HepG2 (cell line): ENCODE data around the gene ARFGAP3. TPM values are rescaled to one million over a fixed set of nuclear protein-coding genes. Genes with fewer than 3 reads are reported as not detected.

Source experiments
- ARID4A ChIP-seq: sonication (generic); formaldehyde crosslinking; IDR thresholded peaks from 2 replicates; pipeline ENCODE4 v1.5.0; 2020; ENCODE audit warnings: mild to moderate bottlenecking, missing genetic modification reagents, borderline replicate concordance
- ATAD3A ChIP-seq: sonication (generic); formaldehyde crosslinking; IDR thresholded peaks from 2 replicates; pipeline ENCODE4 v1.4.0; 2020; ENCODE audit warnings: missing genetic modification reagents
- CREB1 ChIP-seq, 2 experiments: fragments of 450-650 bp in 1 of 2; IDR thresholded peaks; 2 replicates each; pipeline ENCODE4 v1.6.1; 2016 to 2017; ENCODE audit warnings: control low read depth in 1 of 2, mild to moderate bottlenecking in 1 of 2, missing compliant biosample characterization in 1 of 2, missing genetic modification characterization in 1 of 2
- ERF ChIP-seq: IDR thresholded peaks from 2 replicates; pipeline ENCODE4 v1.6.1; 2018; ENCODE audit warnings: missing biosample characterization, missing genetic modification reagents
- JARID2 ChIP-seq: sonication (generic); formaldehyde crosslinking; IDR thresholded peaks from 2 replicates; pipeline ENCODE4 v1.8.1; 2023; ENCODE audit warnings: missing genetic modification reagents, inconsistent platforms; ENCODE audit not compliant: insufficient replicate concordance
- MEF2D ChIP-seq: sonication (generic); formaldehyde crosslinking; IDR thresholded peaks from 2 replicates; pipeline ENCODE4 v1.5.1; 2020; ENCODE audit warnings: mild to moderate bottlenecking, missing genetic modification reagents
- TRIM24 ChIP-seq: sonication (generic); formaldehyde crosslinking; IDR thresholded peaks from 2 replicates; pipeline ENCODE4 v1.8.0; 2022; ENCODE audit warnings: mild to moderate bottlenecking, missing genetic modification reagents
- TSC22D2 ChIP-seq: sonication (generic); formaldehyde crosslinking; IDR thresholded peaks from 2 replicates; pipeline ENCODE4 v1.5.1; 2020; ENCODE audit warnings: missing genetic modification reagents, mild to moderate bottlenecking, borderline replicate concordance
- ZBTB4 ChIP-seq: sonication (generic); formaldehyde crosslinking; IDR thresholded peaks from 2 replicates; pipeline ENCODE4 v1.4.0; 2020; ENCODE audit warnings: missing genetic modification reagents, mild to moderate bottlenecking, borderline replicate concordance
- ZGPAT ChIP-seq: IDR thresholded peaks from 2 replicates; pipeline ENCODE4 v1.6.1; 2016; ENCODE audit warnings: mild to moderate bottlenecking
- ZKSCAN5 ChIP-seq: sonication (generic); formaldehyde crosslinking; IDR thresholded peaks from 2 replicates; pipeline ENCODE4 v1.5.1; 2020; ENCODE audit warnings: mild to moderate bottlenecking, missing genetic modification reagents
- ZNF280D ChIP-seq: sonication (generic); formaldehyde crosslinking; IDR thresholded peaks from 2 replicates; pipeline ENCODE4 v1.5.1; 2020; ENCODE audit warnings: mild to moderate bottlenecking, missing genetic modification reagents
- ZNF282 ChIP-seq: fragments of 450-650 bp; IDR thresholded peaks from 2 replicates; pipeline ENCODE4 v1.6.1; 2018; ENCODE audit not compliant: partially characterized antibody
- ZNF777 ChIP-seq: sonication (generic); formaldehyde crosslinking; IDR thresholded peaks from 2 replicates; pipeline ENCODE4 v1.4.0; 2020; ENCODE audit warnings: missing genetic modification reagents
- ZNF788 ChIP-seq: sonication (generic); formaldehyde crosslinking; IDR thresholded peaks from 2 replicates; pipeline ENCODE4 v1.5.0; 2020; ENCODE audit warnings: mild to moderate bottlenecking, missing genetic modification reagents, borderline replicate concordance
- ZNF839 ChIP-seq: sonication (generic); formaldehyde crosslinking; IDR thresholded peaks from 2 replicates; pipeline ENCODE4 v1.4.0; 2020; ENCODE audit warnings: missing genetic modification reagents, mild to moderate bottlenecking, borderline replicate concordance
- polyA plus RNA-seq, 8 experiments: library from polyadenylated mRNA; depleted of rRNA in 3 of 8; stranded (reverse) in 7 of 8; unstranded in 1 of 8; fragments of >200 nt; fragmentation: Illumina TruSeq in 4 of 8; extraction: Trizol in 4 of 8; gene quantifications; 2 replicates each; pipeline versions ENCODE4 v1.2.1 to v1.2.3, GENCODE V29; 2011 to 2016; ENCODE audit warnings: low read depth in 4 of 8, missing spikeins in 1 of 8, mixed read lengths in 1 of 8; ENCODE audit not compliant: insufficient read depth in 1 of 8
- total RNA-seq, 5 experiments: library from RNA; depleted of rRNA; stranded (reverse); fragments of >200 nt; fragmentation: Illumina TruSeq; extraction: Trizol; gene quantifications; 2 replicates each; pipeline ENCODE4 v1.2.3, GENCODE V29; 2016; ENCODE audit warnings: low read depth in 1 of 5

Gene ARFGAP3
- total and polyA plus RNA-seq, 2 of the 13 experiments (the other 11 are each of a cell fraction or from before 2014, with no cell fraction given) = 41.7 to 61.6 TPM

- TF ChIP-seq ZNF282 = no peak
- TF ChIP-seq TRIM24 = no peak
- 0 out of 2 replicates have a peak, but pooled peaks have one; percentile 41 for TF ChIP-seq CREB1 (IDR thresholded peaks at IDR 0.05)
- peak; percentile 16; the same call in 1 of the 2 replicates for TF ChIP-seq CREB1 (CRISPR knock-in tag; IDR thresholded peaks at IDR 0.05)
- TF ChIP-seq ZBTB4 = no peak
- no peak for TF ChIP-seq ZKSCAN5 (CRISPR knock-in tag)
- TF ChIP-seq ZNF788 = no peak
- TF ChIP-seq ZNF839 (CRISPR knock-in tag) = no peak
- peak; percentile 63; the same call in 1 of the 2 replicates for TF ChIP-seq ZNF777
- TF ChIP-seq ZNF280D (CRISPR knock-in tag) = 0 out of 2 replicates have a peak, but pooled peaks have one; percentile 9
- peak; percentile 44; the same call in 1 of the 2 replicates for TF ChIP-seq ERF (CRISPR knock-in tag)
- no peak for TF ChIP-seq ATAD3A
- TF ChIP-seq TSC22D2 (CRISPR knock-in tag) = 0 out of 2 replicates have a peak, but pooled peaks have one; percentile 30
- TF ChIP-seq JARID2 (CRISPR knock-in tag) = no peak
- peak; percentile 8; the same call in 1 of the 2 replicates for TF ChIP-seq ARID4A (CRISPR knock-in tag)
- TF ChIP-seq MEF2D (CRISPR knock-in tag) = no peak
- TF ChIP-seq ZGPAT (CRISPR knock-in tag) = peak; percentile 16; the same call in 1 of the 2 replicates
These were observed 751 bp downstream of the ARFGAP3 start (continued) for GRCh38 chr22:42856179-42856864.
